Glutamatergic neuron (in vitro differentiated cells): ENCODE data around the gene LIN52. TPM values are rescaled to one million over a fixed set of nuclear protein-coding genes. Genes with fewer than 3 reads are reported as not detected.

Source experiments
- DNase-seq: peaks from one replicate; pipeline ENCODE4 v3.0.0; 2022
- H3K27ac Mint-ChIP-seq: one replicate; pipeline ENCODE4 v1.8.0; 2020; ENCODE audit warnings: mild to moderate bottlenecking, mixed read lengths, inconsistent platforms; ENCODE audit not compliant: unreplicated experiment
- H3K27me3 Mint-ChIP-seq: one replicate; pipeline ENCODE4 v1.8.0; 2020; ENCODE audit warnings: mild to moderate bottlenecking, moderate library complexity, mixed read lengths, inconsistent platforms; ENCODE audit not compliant: unreplicated experiment
- H3K36me3 Mint-ChIP-seq: one replicate; pipeline ENCODE4 v1.8.0; 2020; ENCODE audit warnings: mild to moderate bottlenecking, mixed read lengths, inconsistent platforms; ENCODE audit not compliant: unreplicated experiment
- H3K4me1 Mint-ChIP-seq: one replicate; pipeline ENCODE4 v1.8.0; 2020; ENCODE audit warnings: mild to moderate bottlenecking, low read depth, mixed read lengths, inconsistent platforms; ENCODE audit not compliant: unreplicated experiment
- H3K4me3 Mint-ChIP-seq: one replicate; pipeline ENCODE4 v1.8.0; 2020; ENCODE audit warnings: mild to moderate bottlenecking, mixed read lengths, inconsistent platforms; ENCODE audit not compliant: unreplicated experiment
- H3K9me3 Mint-ChIP-seq: one replicate; pipeline ENCODE4 v1.8.0; 2020; ENCODE audit warnings: mild to moderate bottlenecking, moderate library complexity, mixed read lengths, inconsistent platforms; ENCODE audit not compliant: unreplicated experiment
- CTCF ChIP-seq: fragments of 200-600 bp; sonication (generic); IDR thresholded peaks from one replicate; pipeline ENCODE4 v1.5.0; 2021; ENCODE audit not compliant: partially characterized antibody, unreplicated experiment
- total RNA-seq: library from RNA; stranded (reverse); fragmentation: NEBNext Ultra II Directional; extraction: Animal tissue kit (Norgen Biotek cat#: 25700); gene quantifications from one replicate; pipeline ENCODE4 v1.2.1, GENCODE V29; 2021; ENCODE audit not compliant: unreplicated experiment

The LIN52 gene
- total RNA-seq, 1 donor from 2014 or later, result 4.5 TPM

GRCh38 chr14:74064883-74065282, 19.9 kb upstream of the LIN52 start:
- no peaks in the 10 kb centered on the region for H3K4me1 Mint-ChIP-seq
- no peak for TF ChIP-seq CTCF
- no peak overlapping the region for H3K4me3 Mint-ChIP-seq
- H3K27ac Mint-ChIP-seq, result no peak overlapping the region
- no peaks in the 10 kb centered on the region for H3K27me3 Mint-ChIP-seq
- H3K9me3 Mint-ChIP-seq, result no peaks in the 10 kb centered on the region
- no peaks in the 10 kb centered on the region for H3K36me3 Mint-ChIP-seq
- no peak for DNase-seq

- TF ChIP-seq CTCF, result no peak
- Mint-ChIP-seq H3K4me3 (no peak overlapping the region), H3K9me3 (no peaks in the 10 kb centered on the region), H3K27me3 (no peaks in the 10 kb centered on the region), H3K4me1 (no peaks in the 10 kb centered on the region), H3K27ac (no peak overlapping the region), H3K36me3 (no peaks in the 10 kb centered on the region)
- no peak for DNase-seq
Measured at GRCh38 chr14:74065746-74066575, 18.8 kb upstream of the LIN52 start.

GRCh38 chr14:74077401-74077800, 7.4 kb upstream of the LIN52 start:
- H3K27me3 Mint-ChIP-seq, result peaks cover 2% of the 10 kb centered on the region
- no peak overlapping the region for H3K27ac Mint-ChIP-seq
- DNase-seq, result no peak
- H3K36me3 Mint-ChIP-seq, result no peaks in the 10 kb centered on the region
- no peak overlapping the region for H3K4me3 Mint-ChIP-seq
- no peaks in the 10 kb centered on the region for H3K4me1 Mint-ChIP-seq
- H3K9me3 Mint-ChIP-seq, result no peaks in the 10 kb centered on the region
- TF ChIP-seq CTCF, result no peak

- no peak overlapping the region for H3K27ac Mint-ChIP-seq
- peaks cover 4% of the 10 kb centered on the region for H3K9me3 Mint-ChIP-seq
- no peak overlapping the region for H3K4me3 Mint-ChIP-seq
- H3K4me1 Mint-ChIP-seq, result peaks cover 3% of the 10 kb centered on the region
- peaks cover 2% of the 10 kb centered on the region for H3K27me3 Mint-ChIP-seq
- TF ChIP-seq CTCF, result no peak
- no peak for DNase-seq
- H3K36me3 Mint-ChIP-seq, result no peaks in the 10 kb centered on the region
Measured at GRCh38 chr14:74080820-74081460, 3.8 kb upstream of the LIN52 start.

GRCh38 chr14:74081491-74081890, 3.3 kb upstream of the LIN52 start:
- Mint-ChIP-seq H3K27me3 (peaks cover 2% of the 10 kb centered on the region), H3K9me3 (peaks cover 4% of the 10 kb centered on the region), H3K36me3 (no peaks in the 10 kb centered on the region), H3K4me1 (peaks cover 3% of the 10 kb centered on the region), H3K4me3 (no peak overlapping the region), H3K27ac (no peak overlapping the region)
- TF ChIP-seq CTCF, result no peak
- no peak for DNase-seq
